ENCODE results near the gene ERH.
A peak's percentile ranks its signal among the peaks of the same experiment; 100 is the strongest.
"Not testable (repeated sequence)": the region's sequence is repeated elsewhere in the genome, so short reads cannot be mapped to it uniquely, and the experiment has no call there.

ERH gene

DNA sequence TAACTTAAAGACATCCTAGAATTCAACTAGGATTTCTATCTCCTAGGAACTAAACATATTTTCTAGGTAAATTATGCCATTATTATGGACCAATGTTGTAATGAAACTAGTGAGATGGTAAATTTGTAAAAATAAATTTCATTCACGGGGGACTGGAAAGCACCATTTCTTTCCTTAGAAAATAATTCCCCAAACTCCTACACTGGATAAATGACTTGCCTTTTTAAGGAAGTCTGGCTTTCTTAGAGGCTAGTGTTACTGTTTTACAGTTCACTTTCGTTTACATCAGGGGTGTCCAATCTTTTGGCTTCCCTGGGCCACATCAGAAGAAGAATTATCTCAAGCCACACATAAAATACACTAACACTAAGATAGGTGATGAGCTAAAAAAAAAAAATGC lies 3.7 kb upstream of the ERH start:
- DNase-seq (ENCODE audit: extremely low spot score), result no peak
- ChIA-PET POLR2A (no interaction called here), CTCF (no interaction called here)
- TF ChIP-seq BHLHE40 (IDR thresholded peaks at IDR 0.05; ENCODE audit: borderline replicate concordance) (no peak), NFRKB (IDR thresholded peaks at IDR 0.05) (no peak), ARNT (IDR thresholded peaks at IDR 0.05) (no peak), CTBP1 (IDR thresholded peaks at IDR 0.05; ENCODE audit: borderline replicate concordance) (no peak), FOXM1 (IDR thresholded peaks at IDR 0.05; ENCODE audit: borderline replicate concordance) (no peak)

DNA sequence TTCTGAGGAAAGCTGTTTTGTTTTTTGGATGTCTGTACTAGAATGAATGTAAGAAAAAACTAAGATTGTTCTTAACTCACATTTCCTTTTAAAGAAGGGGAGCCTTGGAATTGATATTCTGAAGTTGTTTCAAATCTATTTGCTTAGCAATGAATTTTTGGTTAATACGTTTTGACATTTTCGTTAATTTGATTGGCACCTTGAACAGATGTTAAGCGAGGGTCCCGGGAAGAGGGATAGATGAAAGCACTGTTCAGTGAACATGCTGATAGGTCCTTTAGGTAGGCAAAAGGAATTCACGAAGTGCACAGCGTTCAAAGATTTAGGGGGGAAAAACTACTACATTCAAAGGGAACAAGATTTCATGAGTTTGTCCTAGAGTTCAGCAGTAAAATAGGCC lies 2.1 kb upstream of the ERH start:
- TF ChIP-seq CTBP1 (IDR thresholded peaks at IDR 0.05; ENCODE audit: borderline replicate concordance) (no peak), FOXM1 (IDR thresholded peaks at IDR 0.05; ENCODE audit: borderline replicate concordance) (no peak), HDGF (IDR thresholded peaks at IDR 0.05; ENCODE audit: borderline replicate concordance) (no peak), SP1 (IDR thresholded peaks at IDR 0.05) (no peak), TARDBP (IDR thresholded peaks at IDR 0.05) (no peak)
- TF ChIP-seq, protein P1, sequence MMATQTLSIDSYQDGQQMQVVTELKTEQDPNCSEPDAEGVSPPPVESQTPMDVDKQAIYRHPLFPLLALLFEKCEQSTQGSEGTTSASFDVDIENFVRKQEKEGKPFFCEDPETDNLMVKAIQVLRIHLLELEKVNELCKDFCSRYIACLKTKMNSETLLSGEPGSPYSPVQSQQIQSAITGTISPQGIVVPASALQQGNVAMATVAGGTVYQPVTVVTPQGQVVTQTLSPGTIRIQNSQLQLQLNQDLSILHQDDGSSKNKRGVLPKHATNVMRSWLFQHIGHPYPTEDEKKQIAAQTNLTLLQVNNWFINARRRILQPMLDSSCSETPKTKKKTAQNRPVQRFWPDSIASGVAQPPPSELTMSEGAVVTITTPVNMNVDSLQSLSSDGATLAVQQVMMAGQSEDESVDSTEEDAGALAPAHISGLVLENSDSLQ (IDR thresholded peaks at IDR 0.05), result peak; percentile 74
- CTCF ChIA-PET, result interaction anchor here (0.6 kb wide), 1 partner anchor 80 kb away, joined by 3 read pairs; no protein-coding TSS in a partner anchor
- POLR2A ChIA-PET, result interaction anchor here (0.6 kb wide), 1 partner anchor 498 kb away, joined by 3 read pairs; no protein-coding TSS in a partner anchor
- DNase-seq (ENCODE audit: extremely low spot score), result no peak

DNA sequence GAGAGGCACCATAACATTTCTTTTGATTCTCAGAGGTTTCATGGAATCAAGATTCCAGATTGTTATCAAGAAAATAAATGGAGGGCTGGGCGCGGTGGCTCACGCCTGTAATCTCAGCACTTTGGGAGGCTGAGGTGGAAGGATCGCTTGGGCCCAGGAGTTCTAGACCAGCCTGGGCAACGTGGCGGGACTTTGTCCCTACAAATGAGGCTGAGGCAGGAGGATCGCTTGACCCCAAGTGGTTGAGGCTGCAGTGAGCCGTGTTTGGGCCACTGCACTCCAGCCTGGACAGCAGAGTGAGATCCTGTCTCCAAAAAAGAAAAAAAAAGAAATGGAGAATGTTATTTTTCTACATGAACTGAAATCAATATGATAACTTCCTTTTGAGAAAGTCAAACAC lies 1.7 kb upstream of the ERH start:
- ChIA-PET POLR2A (interaction anchor here (0.6 kb wide), 1 partner anchor 498 kb away, joined by 3 read pairs; no protein-coding TSS in a partner anchor), CTCF (interaction anchor here (0.6 kb wide), 1 partner anchor 81 kb away, joined by 3 read pairs; no protein-coding TSS in a partner anchor)
- DNase-seq (ENCODE audit: extremely low spot score), result no peak
- no peak for TF ChIP-seq FOXK2 (IDR thresholded peaks at IDR 0.05)
- TF ChIP-seq L3MBTL2 (conservative IDR thresholded peaks at IDR 0.05), result no peak
- no peak for TF ChIP-seq HDGF (IDR thresholded peaks at IDR 0.05; ENCODE audit: borderline replicate concordance)
- no peak for TF ChIP-seq SP1 (IDR thresholded peaks at IDR 0.05)
- no peak for TF ChIP-seq ZNF384 (IDR thresholded peaks at IDR 0.05)
- no peak for TF ChIP-seq ELF4 (IDR thresholded peaks at IDR 0.05)
- no peak for TF ChIP-seq TARDBP (IDR thresholded peaks at IDR 0.05)
- no peak for TF ChIP-seq BHLHE40 (IDR thresholded peaks at IDR 0.05; ENCODE audit: borderline replicate concordance)
- no peak for TF ChIP-seq FOXM1 (IDR thresholded peaks at IDR 0.05; ENCODE audit: borderline replicate concordance)
- TF ChIP-seq FOXA1 (IDR thresholded peaks at IDR 0.05), result no peak
- TF ChIP-seq SUZ12 (IDR thresholded peaks at IDR 0.05), result no peak
- TF ChIP-seq CTBP1 (IDR thresholded peaks at IDR 0.05; ENCODE audit: borderline replicate concordance), result no peak
- no peak for TF ChIP-seq NFRKB (IDR thresholded peaks at IDR 0.05)
- no peak for TF ChIP-seq ARNT (IDR thresholded peaks at IDR 0.05)
- TF ChIP-seq, protein P1 (IDR thresholded peaks at IDR 0.05), result no peak
- no peak for TF ChIP-seq LEF1 (IDR thresholded peaks at IDR 0.05; ENCODE audit: borderline replicate concordance)

DNA sequence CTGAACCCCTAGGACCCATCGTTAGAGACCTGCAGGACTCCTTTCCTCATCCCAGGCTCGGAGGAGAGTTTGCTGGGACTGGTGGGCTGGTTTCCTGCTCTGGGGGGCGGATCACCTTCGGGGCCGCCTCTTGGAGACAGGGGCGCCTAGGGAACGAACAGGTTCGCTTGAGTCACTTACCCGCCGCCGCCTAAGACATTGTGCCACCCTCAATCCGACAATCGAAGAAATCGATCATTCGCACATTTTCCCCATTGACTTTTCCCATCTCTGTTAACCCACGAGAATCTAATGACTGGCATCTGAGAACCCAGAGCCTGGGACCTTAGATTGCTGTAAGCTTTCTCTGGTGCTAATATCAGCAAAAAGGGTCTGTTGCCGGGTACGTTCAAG lies 715 bp upstream of the ERH start:
- DNase-seq (ENCODE audit: extremely low spot score), result no peak
- no peak for TF ChIP-seq L3MBTL2 (conservative IDR thresholded peaks at IDR 0.05)
- TF ChIP-seq CTBP1 (IDR thresholded peaks at IDR 0.05; ENCODE audit: borderline replicate concordance), result no peak
- TF ChIP-seq ZNF384 (IDR thresholded peaks at IDR 0.05), result no peak
- TF ChIP-seq HDGF (IDR thresholded peaks at IDR 0.05; ENCODE audit: borderline replicate concordance), result no peak
- no peak for TF ChIP-seq SUZ12 (IDR thresholded peaks at IDR 0.05)
- TF ChIP-seq ELF4 (IDR thresholded peaks at IDR 0.05), result no peak
- TF ChIP-seq LEF1 (IDR thresholded peaks at IDR 0.05; ENCODE audit: borderline replicate concordance), result no peak
- no peak for TF ChIP-seq ARNT (IDR thresholded peaks at IDR 0.05)
- TF ChIP-seq TARDBP (IDR thresholded peaks at IDR 0.05), result no peak
- TF ChIP-seq NFRKB (IDR thresholded peaks at IDR 0.05), result no peak
- TF ChIP-seq SP1 (IDR thresholded peaks at IDR 0.05), result no peak
- POLR2A ChIA-PET, result interaction anchor here (0.8 to 1.9 kb wide), 8 partner anchors 12 to 139 kb away, joined by 3 to 7 read pairs (median 4); partner anchors contain the start of gene GALNT16
- CTCF ChIA-PET, result no interaction called here

DNA sequence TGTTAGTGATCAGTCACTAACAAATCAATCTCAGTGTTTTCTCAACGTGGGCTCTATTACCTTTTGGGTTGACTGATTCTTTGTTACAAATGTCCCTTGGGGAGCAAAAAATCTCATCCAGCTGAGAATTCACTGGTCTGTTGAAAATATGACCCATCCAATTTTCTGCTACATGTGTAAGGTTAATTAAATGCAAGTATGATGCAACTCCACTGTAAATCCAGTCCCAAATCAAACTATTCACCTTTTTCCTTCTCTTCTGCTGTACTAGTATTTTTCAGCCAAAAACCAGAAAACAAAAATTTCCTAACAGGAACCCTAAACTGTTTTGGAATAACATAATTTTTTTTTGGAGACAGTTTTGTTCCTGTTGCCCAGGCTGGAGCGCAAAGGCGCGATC lies 2.2 kb downstream of the ERH start:
- POLR2A ChIA-PET, result no interaction called here
- DNase-seq (ENCODE audit: extremely low spot score), result no peak
- TF ChIP-seq FOXK2 (IDR thresholded peaks at IDR 0.05) (no peak), L3MBTL2 (conservative IDR thresholded peaks at IDR 0.05) (no peak), NFRKB (IDR thresholded peaks at IDR 0.05) (no peak)
- CTCF ChIA-PET, result no interaction called here

DNA sequence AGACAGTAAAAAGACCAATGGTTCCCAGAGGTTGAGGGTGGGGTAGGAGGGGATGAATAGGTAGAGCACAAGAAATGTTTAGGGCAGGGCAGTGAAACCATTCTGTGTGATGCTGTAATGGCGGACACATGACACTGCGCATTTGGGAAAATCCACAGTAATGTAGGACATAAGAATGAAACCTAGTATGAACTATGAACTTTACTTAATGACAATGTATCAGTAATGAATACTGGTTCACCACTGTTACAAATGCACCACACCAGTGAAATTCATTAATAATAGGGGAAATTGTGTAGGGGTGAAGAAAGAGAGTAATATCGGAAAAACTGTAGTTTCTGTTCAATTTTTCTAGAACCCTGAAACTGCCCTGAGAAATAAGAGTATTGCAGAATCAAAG lies 5.6 kb downstream of the ERH start:
- no peak for DNase-seq (ENCODE audit: extremely low spot score)
- CTCF ChIA-PET, result no interaction called here

DNA sequence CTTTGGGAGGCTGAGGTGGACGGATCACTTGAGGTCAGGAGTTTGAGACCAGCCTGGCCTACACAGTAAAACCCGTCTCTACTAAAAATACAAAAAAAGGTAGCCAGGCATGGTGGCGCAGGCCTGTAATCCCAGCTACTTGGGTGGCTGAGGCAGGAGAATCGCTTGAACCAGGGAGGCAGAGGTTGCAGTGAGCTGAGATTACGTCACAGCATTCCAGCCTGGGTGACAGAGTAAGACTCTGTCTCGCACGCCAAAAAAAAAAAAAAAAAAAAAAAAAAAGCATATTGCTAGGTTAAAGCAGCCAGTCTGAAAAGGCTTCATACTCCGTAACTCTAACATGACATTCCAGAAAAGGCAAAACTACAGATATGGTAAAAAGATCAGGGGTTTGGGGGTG lies 6.7 kb downstream of the ERH start:
- CTCF ChIA-PET; DNase-seq (ENCODE audit: extremely low spot score): not testable (repeated sequence)
- POLR2A ChIA-PET, result interaction anchor here (1.1 kb wide), 1 partner anchor 19 kb away, joined by 3 read pairs; no protein-coding TSS in a partner anchor

More for the DNA sequence above, 5.6 kb downstream of the ERH start:
- TF ChIP-seq ARNT (IDR thresholded peaks at IDR 0.05) (no peak), SP1 (IDR thresholded peaks at IDR 0.05) (no peak), FOXM1 (IDR thresholded peaks at IDR 0.05; ENCODE audit: borderline replicate concordance) (no peak), LEF1 (IDR thresholded peaks at IDR 0.05; ENCODE audit: borderline replicate concordance) (no peak), HDGF (IDR thresholded peaks at IDR 0.05; ENCODE audit: borderline replicate concordance) (no peak), FOXK2 (IDR thresholded peaks at IDR 0.05) (no peak), BHLHE40 (IDR thresholded peaks at IDR 0.05; ENCODE audit: borderline replicate concordance) (no peak), L3MBTL2 (conservative IDR thresholded peaks at IDR 0.05) (no peak), TARDBP (IDR thresholded peaks at IDR 0.05) (no peak), SUZ12 (IDR thresholded peaks at IDR 0.05) (no peak), CTBP1 (IDR thresholded peaks at IDR 0.05; ENCODE audit: borderline replicate concordance) (no peak), FOXA1 (IDR thresholded peaks at IDR 0.05) (no peak), ZNF384 (IDR thresholded peaks at IDR 0.05) (no peak), ELF4 (IDR thresholded peaks at IDR 0.05) (no peak), NFRKB (IDR thresholded peaks at IDR 0.05) (no peak)
- TF ChIP-seq, protein P1 (IDR thresholded peaks at IDR 0.05), result no peak
- POLR2A ChIA-PET, result no interaction called here

Data from HEK293T (cell line).